SK-N-MC (cell line): ENCODE data around the gene SMIM23.

ENCODE experiments used
- EZH2 ChIP-seq: fragments of 200-600 bp; sonication (generic); IDR thresholded peaks from one replicate; pipeline ENCODE4 v1.6.1; 2017; ENCODE audit warnings: antibody characterized with exemption
- POLR2AphosphoS5 ChIP-seq: IDR thresholded peaks from 2 replicates; pipeline ENCODE4 v1.6.1; 2012; ENCODE audit warnings: mild to moderate bottlenecking, low read depth, low read length, borderline replicate concordance

DNA sequence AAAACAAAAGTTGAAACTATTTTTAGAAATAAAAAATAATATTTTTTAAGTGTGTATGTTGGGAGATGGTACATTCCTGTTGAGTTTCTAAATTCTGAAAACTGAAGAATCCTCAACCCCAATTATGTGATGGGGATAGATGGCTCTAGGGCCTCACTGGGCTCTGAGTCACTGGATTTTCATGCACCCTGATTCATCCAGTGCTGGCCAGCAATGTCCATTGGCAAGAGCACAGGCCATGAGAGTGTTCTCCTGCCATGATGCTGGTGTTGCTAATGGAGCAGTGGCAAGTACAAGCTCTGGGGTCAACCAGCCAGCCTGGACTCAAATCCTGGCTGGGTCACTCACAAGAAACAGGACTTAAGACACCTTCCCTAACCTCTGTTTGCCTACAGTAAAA lies 23.3 kb downstream of the SMIM23 start:
- TF ChIP-seq POLR2AphosphoS5 (no peak), EZH2 (no peak)
